Measurements from ENCODE around the gene RLN2.
A peak's percentile ranks its signal among the peaks of the same experiment; 100 is the strongest.
"Not testable (repeated sequence)": the region's sequence is repeated elsewhere in the genome, so short reads cannot be mapped to it uniquely, and the experiment has no call there.

Gene RLN2, protein sequence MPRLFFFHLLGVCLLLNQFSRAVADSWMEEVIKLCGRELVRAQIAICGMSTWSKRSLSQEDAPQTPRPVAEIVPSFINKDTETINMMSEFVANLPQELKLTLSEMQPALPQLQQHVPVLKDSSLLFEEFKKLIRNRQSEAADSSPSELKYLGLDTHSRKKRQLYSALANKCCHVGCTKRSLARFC
- total RNA-seq = 0.19 to 0.86 (median 0.35) reads per million in 3 donors

DNA sequence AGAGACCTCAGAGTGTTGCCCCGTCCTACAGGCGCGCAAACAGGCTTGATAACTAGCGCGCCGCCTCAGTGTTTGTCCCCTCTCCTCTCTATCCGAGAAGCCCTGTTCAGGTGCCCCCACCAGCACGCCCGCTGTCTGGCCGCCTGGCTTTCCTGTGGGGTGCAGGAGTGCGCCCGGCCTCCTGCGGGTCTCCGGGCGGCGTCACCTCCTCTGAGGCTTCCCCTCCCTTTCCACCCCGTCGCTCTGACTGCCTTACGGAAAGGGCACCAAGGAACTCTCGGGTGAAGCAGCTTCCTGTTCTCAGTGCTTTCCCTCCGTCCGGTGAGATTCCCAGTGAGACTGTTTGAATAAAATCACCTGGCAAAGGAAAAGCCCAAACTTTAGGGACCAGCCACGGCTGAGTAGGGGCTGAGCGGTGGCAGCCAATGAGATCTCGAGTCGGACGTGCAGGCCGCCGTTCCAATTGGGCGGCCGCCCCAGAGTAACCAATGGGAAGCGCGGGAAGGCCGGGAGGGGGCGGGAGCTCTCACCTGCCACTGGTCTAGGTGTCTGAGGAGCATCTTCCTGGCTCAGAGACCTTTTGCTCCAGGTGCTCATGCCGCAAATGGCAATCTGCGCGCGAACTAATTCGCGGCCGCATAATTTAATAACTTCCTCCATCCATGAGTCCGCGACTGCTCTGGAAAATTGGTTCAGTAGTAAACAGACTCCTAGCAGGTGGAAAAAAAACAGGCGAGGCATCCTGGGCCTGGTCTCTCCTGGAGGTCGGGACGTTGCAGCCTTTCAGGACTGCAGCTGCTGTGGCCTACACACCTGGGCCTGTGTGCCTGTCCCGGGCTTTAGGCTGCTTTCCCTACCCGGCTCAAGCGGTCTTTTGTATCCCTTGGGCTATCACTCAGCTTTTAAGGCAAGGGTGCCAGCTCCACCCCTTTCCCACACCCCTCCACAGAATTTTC lies at the start of gene RLN2:
Gene RLN2, minus strand, starts transcription at position 877 of the 956 bp plus-strand sequence. Its CDS starts 136 bp downstream, at position 741.
- not testable (repeated sequence) for DNase-seq; H3K4me3 ChIP-seq (ENCODE audit: insufficient read depth, low read depth, low read length, poor library complexity, severe bottlenecking); H3K27ac ChIP-seq (ENCODE audit: insufficient read depth, low read length, poor library complexity, severe bottlenecking); H3K36me3 ChIP-seq (ENCODE audit: control insufficient read depth, insufficient read depth, low read length); H3K9me3 ChIP-seq (ENCODE audit: control insufficient read depth, low read length); H3K4me1 ChIP-seq (ENCODE audit: control insufficient read depth, insufficient read depth, low read length, poor library complexity, severe bottlenecking); H3K27me3 ChIP-seq (replicated peaks; ENCODE audit: control insufficient read depth, insufficient read depth, low read length, poor library complexity, severe bottlenecking)

DNA sequence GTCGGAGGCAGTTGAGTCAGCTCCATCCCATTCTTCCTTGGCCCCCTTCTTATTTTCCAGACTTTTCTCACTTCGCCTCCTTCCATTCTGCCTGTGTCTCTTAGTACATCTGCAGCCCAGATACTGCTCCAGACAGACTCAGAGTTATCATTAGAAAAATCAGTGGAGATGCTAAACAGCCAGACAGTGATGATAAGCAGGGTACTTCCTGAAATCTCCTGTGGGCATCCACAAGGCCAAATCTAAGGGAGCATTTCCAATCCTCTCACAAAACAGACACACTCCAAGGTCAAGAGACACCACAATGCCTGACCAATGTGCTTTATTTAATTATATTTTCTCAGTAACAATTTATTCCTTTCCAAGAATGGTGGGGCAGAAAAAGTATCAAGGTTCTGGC lies 49.7 kb upstream of the RLN2 start:
- no peaks in the 10 kb centered on the region for H3K27me3 ChIP-seq (replicated peaks; ENCODE audit: control insufficient read depth, insufficient read depth, low read length, poor library complexity, severe bottlenecking)
- H3K9me3 ChIP-seq (ENCODE audit: control insufficient read depth, low read length) = no peaks in the 10 kb centered on the region
- peaks cover 5% of the 10 kb centered on the region for H3K36me3 ChIP-seq (ENCODE audit: control insufficient read depth, insufficient read depth, low read length)
- no peak overlapping the region for H3K27ac ChIP-seq (ENCODE audit: insufficient read depth, low read length, poor library complexity, severe bottlenecking)
- H3K4me1 ChIP-seq (ENCODE audit: control insufficient read depth, insufficient read depth, low read length, poor library complexity, severe bottlenecking) = peaks cover 30% of the 10 kb centered on the region
- H3K4me3 ChIP-seq (ENCODE audit: insufficient read depth, low read depth, low read length, poor library complexity, severe bottlenecking) = no peak overlapping the region
- no peak for DNase-seq

DNA sequence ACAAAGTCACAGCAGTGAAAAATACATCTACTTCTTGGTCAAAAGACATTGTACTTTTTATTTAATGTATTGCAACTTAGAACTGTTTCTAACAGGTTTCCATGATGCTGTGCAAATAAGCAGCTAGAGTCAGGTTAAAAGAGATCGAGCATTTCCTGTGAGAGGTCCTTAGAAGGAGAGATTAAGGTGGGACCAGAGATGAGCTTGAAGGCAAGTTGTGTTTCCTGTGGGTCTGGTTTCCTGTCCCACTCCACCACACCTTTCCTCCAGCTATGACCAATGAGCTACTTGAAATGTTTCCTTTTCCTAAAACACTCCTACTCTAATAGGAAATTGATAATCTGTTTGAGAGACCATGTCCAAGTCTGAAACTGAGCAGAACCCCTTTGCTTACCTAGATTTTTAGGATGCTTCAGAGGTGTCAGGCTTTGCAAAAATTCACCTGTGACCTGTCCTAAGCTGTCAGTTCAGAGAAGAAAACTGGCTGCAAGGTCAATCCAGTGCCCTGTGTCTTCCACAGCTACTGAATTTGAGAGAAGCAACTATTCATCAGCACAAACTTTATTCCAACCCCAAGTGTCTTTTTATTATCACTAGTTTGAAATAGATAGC lies 48.2 kb upstream of the RLN2 start:
- Histone ChIP-seq H3K4me1 (ENCODE audit: control insufficient read depth, insufficient read depth, low read length, poor library complexity, severe bottlenecking) (peaks cover 30% of the 10 kb centered on the region), H3K27me3 (replicated peaks; ENCODE audit: control insufficient read depth, insufficient read depth, low read length, poor library complexity, severe bottlenecking) (no peaks in the 10 kb centered on the region), H3K27ac (ENCODE audit: insufficient read depth, low read length, poor library complexity, severe bottlenecking) (no peak overlapping the region), H3K4me3 (ENCODE audit: insufficient read depth, low read depth, low read length, poor library complexity, severe bottlenecking) (peak overlapping the region; percentile 13), H3K36me3 (ENCODE audit: control insufficient read depth, insufficient read depth, low read length) (peaks cover 5% of the 10 kb centered on the region), H3K9me3 (ENCODE audit: control insufficient read depth, low read length) (no peaks in the 10 kb centered on the region)
- DNase-seq = no peak

DNA sequence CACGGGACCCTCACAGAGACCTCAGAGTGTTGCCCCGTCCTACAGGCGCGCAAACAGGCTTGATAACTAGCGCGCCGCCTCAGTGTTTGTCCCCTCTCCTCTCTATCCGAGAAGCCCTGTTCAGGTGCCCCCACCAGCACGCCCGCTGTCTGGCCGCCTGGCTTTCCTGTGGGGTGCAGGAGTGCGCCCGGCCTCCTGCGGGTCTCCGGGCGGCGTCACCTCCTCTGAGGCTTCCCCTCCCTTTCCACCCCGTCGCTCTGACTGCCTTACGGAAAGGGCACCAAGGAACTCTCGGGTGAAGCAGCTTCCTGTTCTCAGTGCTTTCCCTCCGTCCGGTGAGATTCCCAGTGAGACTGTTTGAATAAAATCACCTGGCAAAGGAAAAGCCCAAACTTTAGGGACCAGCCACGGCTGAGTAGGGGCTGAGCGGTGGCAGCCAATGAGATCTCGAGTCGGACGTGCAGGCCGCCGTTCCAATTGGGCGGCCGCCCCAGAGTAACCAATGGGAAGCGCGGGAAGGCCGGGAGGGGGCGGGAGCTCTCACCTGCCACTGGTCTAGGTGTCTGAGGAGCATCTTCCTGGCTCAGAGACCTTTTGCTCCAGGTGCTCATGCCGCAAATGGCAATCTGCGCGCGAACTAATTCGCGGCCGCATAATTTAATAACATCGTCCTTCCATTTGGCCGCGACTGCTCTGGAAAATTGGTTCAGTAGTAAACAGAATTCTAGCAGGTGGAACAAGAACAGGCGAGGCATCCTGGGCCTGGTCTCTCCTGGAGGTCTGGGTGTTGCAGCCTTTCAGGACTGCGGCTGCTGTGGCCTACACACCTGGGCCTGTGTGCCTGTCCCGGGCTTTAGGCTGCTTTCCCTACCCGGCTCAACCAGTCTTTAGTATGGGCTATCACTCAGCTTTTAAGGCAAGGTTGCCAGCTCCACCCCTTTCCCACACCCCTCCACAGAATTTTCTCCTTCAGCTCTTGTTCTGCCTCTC lies 34.8 kb upstream of the RLN2 start, which contains the start of gene RLN1:
Gene RLN1, minus strand, starts transcription at position 885 of the 990 bp plus-strand sequence. Its CDS starts 130 bp downstream, at position 755.
- H3K9me3 ChIP-seq (ENCODE audit: control insufficient read depth, low read length); H3K27ac ChIP-seq (ENCODE audit: insufficient read depth, low read length, poor library complexity, severe bottlenecking); H3K4me3 ChIP-seq (ENCODE audit: insufficient read depth, low read depth, low read length, poor library complexity, severe bottlenecking); H3K36me3 ChIP-seq (ENCODE audit: control insufficient read depth, insufficient read depth, low read length); H3K27me3 ChIP-seq (replicated peaks; ENCODE audit: control insufficient read depth, insufficient read depth, low read length, poor library complexity, severe bottlenecking): not testable (repeated sequence)
- peaks cover 21% of the 10 kb centered on the region for H3K4me1 ChIP-seq (ENCODE audit: control insufficient read depth, insufficient read depth, low read length, poor library complexity, severe bottlenecking)
- DNase-seq = peak in 1 of 3 donors; percentile 6

DNA sequence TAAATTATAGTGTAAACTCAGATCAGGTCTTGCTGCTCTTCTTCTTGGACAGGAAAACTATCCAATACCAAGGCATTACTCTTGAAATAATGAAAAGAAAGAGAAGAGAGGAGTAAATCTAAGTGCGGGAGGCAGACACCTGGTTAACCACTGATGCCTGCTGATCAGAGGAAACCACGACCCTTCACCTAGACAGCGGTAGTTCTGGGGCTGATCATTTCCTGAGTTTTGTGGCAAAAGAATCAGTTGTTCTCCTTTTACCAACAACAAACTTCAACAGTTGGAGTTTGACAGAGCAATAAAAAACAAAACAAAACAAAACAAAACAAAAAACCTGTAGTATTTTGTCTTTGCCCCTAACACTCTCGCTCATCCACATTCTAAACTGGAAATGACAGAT lies 32.2 kb upstream of the RLN2 start:
- peaks cover 21% of the 10 kb centered on the region for H3K4me1 ChIP-seq (ENCODE audit: control insufficient read depth, insufficient read depth, low read length, poor library complexity, severe bottlenecking)
- peak overlapping the region; percentile 55 for H3K27ac ChIP-seq (ENCODE audit: insufficient read depth, low read length, poor library complexity, severe bottlenecking)
- H3K36me3 ChIP-seq (ENCODE audit: control insufficient read depth, insufficient read depth, low read length) = no peaks in the 10 kb centered on the region
- peak overlapping the region; percentile 2 for H3K4me3 ChIP-seq (ENCODE audit: insufficient read depth, low read depth, low read length, poor library complexity, severe bottlenecking)
- peak; percentile 16 to 37 (median 29) for DNase-seq
- H3K9me3 ChIP-seq (ENCODE audit: control insufficient read depth, low read length) = no peaks in the 10 kb centered on the region
- no peaks in the 10 kb centered on the region for H3K27me3 ChIP-seq (replicated peaks; ENCODE audit: control insufficient read depth, insufficient read depth, low read length, poor library complexity, severe bottlenecking)

DNA sequence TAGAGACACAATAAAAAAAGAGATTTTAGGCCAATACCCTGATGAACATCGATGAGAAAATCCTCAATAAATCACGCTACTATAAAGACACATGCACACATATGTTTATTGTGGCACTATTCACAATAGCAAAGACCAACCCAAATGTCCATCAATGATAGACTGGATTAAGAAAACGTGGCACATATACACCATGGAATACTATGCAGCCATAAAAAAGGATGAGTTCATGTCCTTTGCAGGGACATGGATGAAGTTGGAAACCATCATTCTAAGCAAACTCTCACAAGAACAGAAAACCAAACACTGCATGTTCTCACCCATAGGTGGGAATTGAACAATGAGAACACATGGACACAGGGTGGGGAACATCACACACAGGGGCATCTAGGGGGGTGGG lies 26.8 kb upstream of the RLN2 start:
- DNase-seq; H3K36me3 ChIP-seq (ENCODE audit: control insufficient read depth, insufficient read depth, low read length); H3K9me3 ChIP-seq (ENCODE audit: control insufficient read depth, low read length): not testable (repeated sequence)

DNA sequence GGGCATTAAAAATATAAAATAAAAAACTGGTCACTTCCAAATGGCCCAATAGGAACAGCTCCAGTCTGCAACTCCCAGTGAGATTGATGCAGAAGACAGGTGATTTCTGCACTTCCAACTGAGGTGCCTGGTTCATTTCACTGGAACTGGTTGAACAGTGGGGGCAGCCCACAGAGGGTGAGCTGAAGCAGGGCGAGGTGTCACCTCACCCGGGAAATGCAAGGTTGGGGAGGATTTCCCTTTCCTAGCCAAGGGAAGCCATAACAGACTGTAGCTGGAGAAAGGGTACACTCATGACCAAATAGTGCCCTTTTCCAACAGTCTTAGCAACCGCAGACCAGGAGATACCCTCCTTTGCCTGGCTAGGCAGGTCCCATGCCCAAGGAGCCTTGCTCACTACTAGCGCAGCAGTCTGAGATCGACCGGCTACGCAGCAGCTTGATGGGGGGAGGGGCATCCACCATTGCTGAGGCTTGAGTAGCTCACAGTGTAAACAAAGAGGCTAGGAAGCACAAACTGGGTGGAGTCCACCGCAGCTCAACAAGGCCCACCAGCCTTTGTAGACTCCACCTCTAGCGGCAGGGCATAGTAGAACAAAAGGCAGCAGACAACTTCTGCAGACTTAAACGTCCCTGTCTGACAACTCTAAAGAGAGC lies 22.5 kb upstream of the RLN2 start:
- Histone ChIP-seq H3K4me3 (ENCODE audit: insufficient read depth, low read depth, low read length, poor library complexity, severe bottlenecking) (no peak overlapping the region), H3K27ac (ENCODE audit: insufficient read depth, low read length, poor library complexity, severe bottlenecking) (peak overlapping the region; percentile 48), H3K9me3 (ENCODE audit: control insufficient read depth, low read length) (no peaks in the 10 kb centered on the region), H3K27me3 (replicated peaks; ENCODE audit: control insufficient read depth, insufficient read depth, low read length, poor library complexity, severe bottlenecking) (no peaks in the 10 kb centered on the region), H3K36me3 (ENCODE audit: control insufficient read depth, insufficient read depth, low read length) (no peaks in the 10 kb centered on the region), H3K4me1 (ENCODE audit: control insufficient read depth, insufficient read depth, low read length, poor library complexity, severe bottlenecking) (peaks cover 5% of the 10 kb centered on the region)
- DNase-seq = peak; percentile 14 to 59 (median 15)

More for the DNA sequence above, 26.8 kb upstream of the RLN2 start:
- not testable (repeated sequence) for H3K4me3 ChIP-seq (ENCODE audit: insufficient read depth, low read depth, low read length, poor library complexity, severe bottlenecking); H3K27me3 ChIP-seq (replicated peaks; ENCODE audit: control insufficient read depth, insufficient read depth, low read length, poor library complexity, severe bottlenecking); H3K27ac ChIP-seq (ENCODE audit: insufficient read depth, low read length, poor library complexity, severe bottlenecking)
- peaks cover 11% of the 10 kb centered on the region for H3K4me1 ChIP-seq (ENCODE audit: control insufficient read depth, insufficient read depth, low read length, poor library complexity, severe bottlenecking)

DNA sequence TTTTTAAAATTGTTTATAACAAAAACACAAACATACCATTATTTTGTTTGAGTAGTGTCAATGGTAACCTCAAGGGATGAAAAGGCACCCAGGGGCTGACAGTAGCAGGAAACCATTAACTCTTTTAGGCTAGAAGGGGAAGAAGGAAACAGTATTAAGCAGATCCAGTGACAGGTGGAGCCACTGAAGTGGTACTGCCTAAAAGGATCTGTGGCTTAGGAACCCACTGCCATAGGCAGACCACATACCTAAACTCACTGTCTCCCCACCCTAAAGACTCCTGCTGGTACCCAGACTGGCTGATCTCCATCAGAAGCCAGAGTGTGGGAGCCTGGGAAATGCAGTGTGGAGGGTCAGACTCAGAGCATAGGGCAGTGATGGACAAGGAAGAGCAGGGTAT lies 21.7 kb upstream of the RLN2 start:
- Histone ChIP-seq H3K27me3 (replicated peaks; ENCODE audit: control insufficient read depth, insufficient read depth, low read length, poor library complexity, severe bottlenecking) (no peaks in the 10 kb centered on the region), H3K9me3 (ENCODE audit: control insufficient read depth, low read length) (no peaks in the 10 kb centered on the region), H3K4me3 (ENCODE audit: insufficient read depth, low read depth, low read length, poor library complexity, severe bottlenecking) (no peak overlapping the region), H3K4me1 (ENCODE audit: control insufficient read depth, insufficient read depth, low read length, poor library complexity, severe bottlenecking) (peaks cover 7% of the 10 kb centered on the region), H3K27ac (ENCODE audit: insufficient read depth, low read length, poor library complexity, severe bottlenecking) (no peak overlapping the region), H3K36me3 (ENCODE audit: control insufficient read depth, insufficient read depth, low read length) (no peaks in the 10 kb centered on the region)
- DNase-seq = no peak

DNA sequence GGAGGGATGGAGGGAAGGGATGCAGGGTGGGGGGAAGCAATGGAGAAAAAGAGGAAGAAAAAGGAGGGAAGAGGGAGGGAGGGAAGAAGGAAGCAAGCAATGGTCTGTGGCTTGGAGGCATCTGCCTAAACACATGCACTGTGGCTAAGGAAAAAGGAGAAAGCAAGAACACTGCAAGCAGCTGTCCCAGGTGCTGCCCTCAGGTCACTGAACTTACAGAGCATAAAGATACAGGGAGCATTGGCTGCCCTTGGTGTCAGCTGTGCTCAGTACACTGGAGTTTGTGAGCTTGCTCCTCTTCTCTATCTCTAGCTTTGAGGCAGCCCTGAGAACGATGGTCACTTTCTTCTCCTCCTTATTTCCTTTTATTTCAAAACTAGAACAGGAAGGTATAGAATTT lies 17.1 kb upstream of the RLN2 start:
- not testable (repeated sequence) for H3K36me3 ChIP-seq (ENCODE audit: control insufficient read depth, insufficient read depth, low read length); DNase-seq; H3K27me3 ChIP-seq (replicated peaks; ENCODE audit: control insufficient read depth, insufficient read depth, low read length, poor library complexity, severe bottlenecking); H3K27ac ChIP-seq (ENCODE audit: insufficient read depth, low read length, poor library complexity, severe bottlenecking); H3K4me3 ChIP-seq (ENCODE audit: insufficient read depth, low read depth, low read length, poor library complexity, severe bottlenecking); H3K9me3 ChIP-seq (ENCODE audit: control insufficient read depth, low read length); H3K4me1 ChIP-seq (ENCODE audit: control insufficient read depth, insufficient read depth, low read length, poor library complexity, severe bottlenecking)

Data from effector memory CD4-positive, alpha-beta T cell (primary cell).